WTC11 (cell line): ENCODE results near the gene TIMM29. TPM values are rescaled to one million over a fixed set of nuclear protein-coding genes. Genes with fewer than 3 reads are reported as not detected.
A peak's percentile ranks its signal among the peaks of the same experiment; 100 is the strongest.

ENCODE experiments used
- ATAC-seq: fragments of 200-7000 bp; cut with Tn5 transposase; 2 replicates; pipeline ENCODE4 v1.10.0; 2021; ENCODE audit warnings: mild to moderate bottlenecking, moderate library complexity
- CTCF ChIA-PET: fragments of 300-600 bp; sonication (Branson Sonifier 250); formaldehyde crosslinking; loops from one replicate; lab custom pipeline; 2021; ENCODE audit warnings: antibody characterized with exemption; lab: Charles Lee
- POLR2A ChIA-PET: fragments of 350-600 bp; sonication (Branson Sonifier 250); formaldehyde crosslinking; loops from one replicate; lab custom pipeline; 2021; ENCODE audit warnings: antibody characterized with exemption; lab: Charles Lee
- DNase-seq: peaks from one replicate; pipeline ENCODE4 v3.0.0; 2021; ENCODE audit warnings: low spot score
- H3K27ac Mint-ChIP-seq: 2 replicates; pipeline ENCODE4 v1.8.0; 2021; ENCODE audit warnings: mixed read lengths
- H3K27me3 Mint-ChIP-seq: 2 replicates; pipeline ENCODE4 v1.8.0; 2021; ENCODE audit warnings: low read depth, mild to moderate bottlenecking, moderate library complexity, mixed read lengths
- H3K36me3 Mint-ChIP-seq: 2 replicates; pipeline ENCODE4 v1.8.0; 2021; ENCODE audit warnings: mixed read lengths
- H3K4me1 Mint-ChIP-seq: 2 replicates; pipeline ENCODE4 v1.8.0; 2022; ENCODE audit warnings: mixed read lengths
- H3K4me3 Mint-ChIP-seq: 2 replicates; pipeline ENCODE4 v1.8.0; 2021; ENCODE audit warnings: mild to moderate bottlenecking, moderate library complexity, mixed read lengths
- H3K9me3 Mint-ChIP-seq: 2 replicates; pipeline ENCODE4 v1.8.0; 2021; ENCODE audit warnings: mixed read lengths
- CDX4 ChIP-seq: fragments of 250-450 bp; sonication (Bioruptor Pico); IDR thresholded peaks from 2 replicates; pipeline ENCODE4 v1.9.0; 2021; ENCODE audit warnings: moderate library complexity, mild to moderate bottlenecking, inconsistent platforms, borderline replicate concordance
- CREM ChIP-seq: sonication (generic); formaldehyde crosslinking; IDR thresholded peaks from 2 replicates; pipeline ENCODE4 v1.8.1; 2022; ENCODE audit warnings: mild to moderate bottlenecking, missing genetic modification reagents, moderate library complexity
- FOXK1 ChIP-seq: sonication (generic); formaldehyde crosslinking; IDR thresholded peaks from 2 replicates; pipeline ENCODE4 v1.8.0; 2022; ENCODE audit warnings: mild to moderate bottlenecking, moderate library complexity, missing genetic modification reagents
- IRF1 ChIP-seq: sonication (generic); formaldehyde crosslinking; IDR thresholded peaks from 2 replicates; pipeline ENCODE4 v1.8.0; 2023; ENCODE audit warnings: missing genetic modification reagents
- IRF2 ChIP-seq: sonication (generic); formaldehyde crosslinking; IDR thresholded peaks from 2 replicates; pipeline ENCODE4 v1.8.0; 2022; ENCODE audit warnings: low read depth, missing genetic modification reagents, borderline replicate concordance
- MXD4 ChIP-seq: fragments of 250-450 bp; sonication (Bioruptor Pico); IDR thresholded peaks from 2 replicates; pipeline ENCODE4 v1.8.0; 2021; ENCODE audit warnings: mild to moderate bottlenecking, moderate library complexity, borderline replicate concordance
- NR1H2 ChIP-seq: sonication (generic); formaldehyde crosslinking; IDR thresholded peaks from 2 replicates; pipeline ENCODE4 v1.9.0; 2021; ENCODE audit warnings: mild to moderate bottlenecking, moderate library complexity, missing genetic modification reagents
- OVOL2 ChIP-seq: fragments of 250-450 bp; sonication (Bioruptor Pico); IDR thresholded peaks from 2 replicates; pipeline ENCODE4 v1.9.0; 2021; ENCODE audit warnings: mild to moderate bottlenecking, borderline replicate concordance
- SMAD4 ChIP-seq: sonication (generic); formaldehyde crosslinking; IDR thresholded peaks from 2 replicates; pipeline ENCODE4 v1.8.0; 2022; ENCODE audit warnings: mild to moderate bottlenecking, missing genetic modification reagents
- SOX15 ChIP-seq: fragments of 250-450 bp; sonication (Bioruptor Pico); IDR thresholded peaks from 2 replicates; pipeline ENCODE4 v1.9.0; 2021; ENCODE audit warnings: mild to moderate bottlenecking
- SP1 ChIP-seq: sonication (generic); formaldehyde crosslinking; conservative IDR thresholded peaks from 2 replicates; pipeline ENCODE4 v1.8.1; 2022; ENCODE audit warnings: missing genetic modification reagents
- TCF7 ChIP-seq: sonication (generic); formaldehyde crosslinking; IDR thresholded peaks from 2 replicates; pipeline ENCODE4 v1.8.0; 2022; ENCODE audit warnings: mild to moderate bottlenecking, low read depth, missing genetic modification reagents, moderate library complexity
- TEAD4 ChIP-seq: sonication (generic); formaldehyde crosslinking; IDR thresholded peaks from 2 replicates; pipeline ENCODE4 v1.8.0; 2022; ENCODE audit warnings: mild to moderate bottlenecking, missing genetic modification reagents
- ZMAT4 ChIP-seq: fragments of 250-450 bp; sonication (Bioruptor Pico); IDR thresholded peaks from 2 replicates; pipeline ENCODE4 v1.9.0; 2021; ENCODE audit warnings: mild to moderate bottlenecking
- ZNF219 ChIP-seq: sonication (generic); formaldehyde crosslinking; IDR thresholded peaks from 2 replicates; pipeline ENCODE4 v1.8.0; 2023; ENCODE audit warnings: missing genetic modification reagents, mild to moderate bottlenecking, borderline replicate concordance
- ZNF232 ChIP-seq: sonication (generic); formaldehyde crosslinking; IDR thresholded peaks from 2 replicates; pipeline ENCODE4 v1.8.0; 2022; ENCODE audit warnings: mild to moderate bottlenecking, missing genetic modification reagents
- ZNF263 ChIP-seq: sonication (generic); formaldehyde crosslinking; IDR thresholded peaks from 2 replicates; pipeline ENCODE4 v1.8.1; 2022; ENCODE audit warnings: low read depth, mild to moderate bottlenecking, moderate library complexity, missing genetic modification reagents
- ZNF317 ChIP-seq: sonication (generic); formaldehyde crosslinking; IDR thresholded peaks from 2 replicates; pipeline ENCODE4 v1.8.1; 2023; ENCODE audit warnings: low read depth, mild to moderate bottlenecking, moderate library complexity, missing genetic modification reagents, borderline replicate concordance
- ZNF512 ChIP-seq: sonication (generic); formaldehyde crosslinking; IDR thresholded peaks from 2 replicates; pipeline ENCODE4 v1.8.1; 2022; ENCODE audit warnings: missing genetic modification reagents, borderline replicate concordance
- ZSCAN18 ChIP-seq: fragments of 250-450 bp; sonication (Bioruptor Pico); IDR thresholded peaks from 2 replicates; pipeline ENCODE4 v2.1.2; 2022; ENCODE audit warnings: mild to moderate bottlenecking, moderate library complexity
- total RNA-seq: library from RNA; stranded (reverse); gene quantifications from 3 replicates; pipeline ENCODE4 v1.2.3, GENCODE V29; 2021
- TF ChIP-seq, protein P1 (sequence below): sonication (generic); formaldehyde crosslinking; IDR thresholded peaks from 2 replicates; pipeline ENCODE4 v1.8.1; 2023; ENCODE audit warnings: mild to moderate bottlenecking, missing genetic modification reagents
- TF ChIP-seq, protein P2 (sequence below): sonication (generic); formaldehyde crosslinking; conservative IDR thresholded peaks from 2 replicates; pipeline ENCODE4 v1.8.1; 2022; ENCODE audit warnings: mild to moderate bottlenecking, missing genetic modification reagents

Gene TIMM29
- total RNA-seq, 1 experiment from 2014 or later: 33.8 TPM

GRCh38 chr19:10891405-10892086 is 37.1 kb upstream of the TIMM29 start (continued):
- TF ChIP-seq, protein P1, sequence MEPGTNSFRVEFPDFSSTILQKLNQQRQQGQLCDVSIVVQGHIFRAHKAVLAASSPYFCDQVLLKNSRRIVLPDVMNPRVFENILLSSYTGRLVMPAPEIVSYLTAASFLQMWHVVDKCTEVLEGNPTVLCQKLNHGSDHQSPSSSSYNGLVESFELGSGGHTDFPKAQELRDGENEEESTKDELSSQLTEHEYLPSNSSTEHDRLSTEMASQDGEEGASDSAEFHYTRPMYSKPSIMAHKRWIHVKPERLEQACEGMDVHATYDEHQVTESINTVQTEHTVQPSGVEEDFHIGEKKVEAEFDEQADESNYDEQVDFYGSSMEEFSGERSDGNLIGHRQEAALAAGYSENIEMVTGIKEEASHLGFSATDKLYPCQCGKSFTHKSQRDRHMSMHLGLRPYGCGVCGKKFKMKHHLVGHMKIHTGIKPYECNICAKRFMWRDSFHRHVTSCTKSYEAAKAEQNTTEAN (CRISPR knock-in tag): no peak
- TF ChIP-seq MXD4 (CRISPR knock-in tag) (no peak), CDX4 (CRISPR knock-in tag) (no peak), ZNF263 (CRISPR knock-in tag) (no peak)
- TF ChIP-seq, all 79 proteins: peak for 0

DNA sequence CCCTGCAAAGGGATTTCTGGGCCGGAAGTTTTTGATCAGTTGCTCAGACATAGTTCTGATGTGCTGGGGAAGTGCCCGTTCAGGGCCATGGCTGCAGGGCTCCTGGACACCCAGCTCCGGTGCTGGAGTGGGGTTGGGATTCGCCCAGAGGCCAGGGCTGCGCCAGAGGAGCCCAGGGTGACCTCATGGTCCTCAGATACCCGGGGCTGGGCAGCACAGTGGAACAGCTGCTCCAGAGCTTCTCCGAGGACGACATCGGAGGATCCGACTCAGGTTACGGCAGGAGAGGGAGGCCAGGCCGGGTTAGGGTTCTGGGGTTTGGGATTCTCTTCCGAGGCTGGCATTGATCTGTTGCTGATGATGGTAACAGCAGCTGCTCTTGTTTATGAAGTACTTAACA is 36.4 kb upstream of the TIMM29 start:
- no peak for ATAC-seq
- POLR2A ChIA-PET: interaction anchor here (2.9 kb wide), 1 partner anchor 11 kb away, joined by 8 read pairs; no protein-coding TSS in a partner anchor

More for the DNA sequence above, 36.4 kb upstream of the TIMM29 start:
- TF ChIP-seq ZMAT4 (CRISPR knock-in tag) (no peak), SOX15 (CRISPR knock-in tag) (no peak), ZSCAN18 (no peak), MXD4 (CRISPR knock-in tag) (no peak), IRF2 (no peak), ZNF232 (no peak), SMAD4 (CRISPR knock-in tag) (no peak), SP1 (no peak), IRF1 (CRISPR knock-in tag) (no peak), ZNF317 (CRISPR knock-in tag) (no peak), OVOL2 (no peak), NR1H2 (CRISPR knock-in tag) (no peak), CDX4 (CRISPR knock-in tag) (no peak), FOXK1 (CRISPR knock-in tag) (no peak), CREM (no peak), ZNF219 (no peak), TEAD4 (CRISPR knock-in tag) (no peak), TCF7 (CRISPR knock-in tag) (no peak), ZNF512 (CRISPR knock-in tag) (no peak)
- TF ChIP-seq, protein P2, sequence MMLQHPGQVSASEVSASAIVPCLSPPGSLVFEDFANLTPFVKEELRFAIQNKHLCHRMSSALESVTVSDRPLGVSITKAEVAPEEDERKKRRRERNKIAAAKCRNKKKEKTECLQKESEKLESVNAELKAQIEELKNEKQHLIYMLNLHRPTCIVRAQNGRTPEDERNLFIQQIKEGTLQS (CRISPR knock-in tag): no peak
- Mint-ChIP-seq H3K27ac (peak overlapping the region; percentile 94), H3K27me3 (no peaks in the 10 kb centered on the region), H3K4me3 (no peak overlapping the region; the same call in 1 of the 2 replicates), H3K36me3 (no peaks in the 10 kb centered on the region), H3K4me1 (peaks cover 70% of the 10 kb centered on the region), H3K9me3 (no peaks in the 10 kb centered on the region)
- DNase-seq: no peak
- CTCF ChIA-PET: interaction anchor here (1.1 to 3.3 kb wide), 5 partner anchors 12 to 34 kb away, joined by 5 to 29 read pairs (median 9); partner anchors contain the start of gene CARM1
